Measurements from ENCODE around the gene MATCAP1. TPM values are rescaled to one million over a fixed set of nuclear protein-coding genes. Genes with fewer than 3 reads are reported as not detected.

Gene MATCAP1
- total RNA-seq, 1 experiment from 2014 or later: 51.2 TPM

- no peak for TF ChIP-seq CTCF (conservative IDR thresholded peaks at IDR 0.05)
- no peak for DNase-seq
- Histone ChIP-seq H2BK120ac (ENCODE audit: low read depth, low read length, poor library complexity, severe bottlenecking) (no peak overlapping the region), H2BK5ac (ENCODE audit: insufficient read length, low read length) (no peak overlapping the region), H3K9me3 (ENCODE audit: control insufficient read depth, low read depth, low read length) (no peaks in the 10 kb centered on the region), H2BK20ac (ENCODE audit: low read depth, low read length, poor library complexity, severe bottlenecking) (no peak overlapping the region), H2AFZ (ENCODE audit: low read length) (no peak overlapping the region), H2AK5ac (ENCODE audit: insufficient read length, low read length) (no peak overlapping the region), H3K56ac (ENCODE audit: insufficient read length, low read depth, low read length) (no peak overlapping the region), H3K9ac (ENCODE audit: extremely low read depth, insufficient read length, low read length) (no peak overlapping the region), H3K4ac (ENCODE audit: low read depth, low read length) (no peak overlapping the region), H4K5ac (ENCODE audit: insufficient read length, low read depth, low read length) (no peak overlapping the region), H3K27me3 (ENCODE audit: insufficient read depth, low read length) (no peaks in the 10 kb centered on the region), H3K14ac (ENCODE audit: insufficient read depth, low read length) (no peak overlapping the region), H3K27ac (ENCODE audit: insufficient read length, low read depth, low read length) (no peak overlapping the region), H3K79me2 (ENCODE audit: insufficient read depth, low read length) (no peaks in the 10 kb centered on the region), H4K8ac (replicated peaks; ENCODE audit: insufficient read length, low read depth, low read length) (no peak overlapping the region), H4K91ac (ENCODE audit: insufficient read length, low read depth, low read length) (no peak overlapping the region), H3K4me1 (ENCODE audit: insufficient read depth, low read length) (no peaks in the 10 kb centered on the region), H3K4me2 (ENCODE audit: insufficient read depth, insufficient read length, low read length) (no peak overlapping the region), H2BK12ac (ENCODE audit: insufficient read length, low read depth, low read length) (no peak overlapping the region), H3K23me2 (ENCODE audit: insufficient read length, low read depth, low read length, poor library complexity, severe bottlenecking) (no peaks in the 10 kb centered on the region), H3K18ac (ENCODE audit: insufficient read length, low read depth, low read length) (no peak overlapping the region), H3T11ph (ENCODE audit: low read length) (no peak overlapping the region), H3K79me1 (ENCODE audit: insufficient read depth, low read depth, low read length, poor library complexity, severe bottlenecking) (no peaks in the 10 kb centered on the region), H2BK15ac (ENCODE audit: low read depth, low read length) (no peak overlapping the region), H3K23ac (ENCODE audit: insufficient read length, low read depth, low read length) (no peak overlapping the region), H4K20me1 (ENCODE audit: control insufficient read depth, insufficient read depth, insufficient read length) (no peaks in the 10 kb centered on the region)
- peaks cover 19 to 21% of the 10 kb centered on the region in 2 experiments for H3K4me1 Mint-ChIP-seq
- 0 out of 2 replicates have a peak, but pooled peaks cover 3% of the 10 kb centered on the region for H3K27me3 Mint-ChIP-seq (ENCODE audit: low read depth)
- no peak overlapping the region for H3K27ac Mint-ChIP-seq
- no peak overlapping the region for H3K4me3 Mint-ChIP-seq
- no CpG with 5 or more reads among the region's 12 CpGs for WGBS (ENCODE audit: extremely low coverage, insufficient read length, low lambda C conversion rate)
- H3K9me3 Mint-ChIP-seq: no peaks in the 10 kb centered on the region
- peaks cover 4 to 36% (median 11%) of the 10 kb centered on the region in 3 experiments; a peak in 5 of 7 replicates for H3K36me3 Mint-ChIP-seq (ENCODE audit: insufficient read depth in 1 of 3, low read depth in 3 of 3)
Observed at GRCh38 chr16:67202426-67202825, 18.7 kb upstream of the MATCAP1 start.

Measured in H9 (cell line).